Measurements from ENCODE around the gene CDA. TPM values are rescaled to one million over a fixed set of nuclear protein-coding genes. Genes with fewer than 3 reads are reported as not detected.

CDA gene
- total RNA-seq, 6 donors from 2014 or later: 2.6 to 9.3 (median 3.0) TPM; not detected in 1

- no peaks in the 10 kb centered on the region for H3K27me3 ChIP-seq
- DNase-seq: no peak
- WGBS, 2 donors: 84 to 87% methylated on average over 8 to 12 of the region's 12 CpGs
- H3K4me1 ChIP-seq: peaks cover 14 to 25% (median 19%) of the 10 kb centered on the region in 4 donors
- H3K9me3 ChIP-seq: no peaks in the 10 kb centered on the region
- no peaks in the 10 kb centered on the region for H3K36me3 ChIP-seq
- no peak overlapping the region for H3K4me3 ChIP-seq
- ATAC-seq (ENCODE audit: low FRiP score in 2 of 2): no peak
- no peak overlapping the region for H3K27ac ChIP-seq
- TF ChIP-seq POLR2A (IDR thresholded peaks at IDR 0.05): no peak
- TF ChIP-seq, protein P1, sequence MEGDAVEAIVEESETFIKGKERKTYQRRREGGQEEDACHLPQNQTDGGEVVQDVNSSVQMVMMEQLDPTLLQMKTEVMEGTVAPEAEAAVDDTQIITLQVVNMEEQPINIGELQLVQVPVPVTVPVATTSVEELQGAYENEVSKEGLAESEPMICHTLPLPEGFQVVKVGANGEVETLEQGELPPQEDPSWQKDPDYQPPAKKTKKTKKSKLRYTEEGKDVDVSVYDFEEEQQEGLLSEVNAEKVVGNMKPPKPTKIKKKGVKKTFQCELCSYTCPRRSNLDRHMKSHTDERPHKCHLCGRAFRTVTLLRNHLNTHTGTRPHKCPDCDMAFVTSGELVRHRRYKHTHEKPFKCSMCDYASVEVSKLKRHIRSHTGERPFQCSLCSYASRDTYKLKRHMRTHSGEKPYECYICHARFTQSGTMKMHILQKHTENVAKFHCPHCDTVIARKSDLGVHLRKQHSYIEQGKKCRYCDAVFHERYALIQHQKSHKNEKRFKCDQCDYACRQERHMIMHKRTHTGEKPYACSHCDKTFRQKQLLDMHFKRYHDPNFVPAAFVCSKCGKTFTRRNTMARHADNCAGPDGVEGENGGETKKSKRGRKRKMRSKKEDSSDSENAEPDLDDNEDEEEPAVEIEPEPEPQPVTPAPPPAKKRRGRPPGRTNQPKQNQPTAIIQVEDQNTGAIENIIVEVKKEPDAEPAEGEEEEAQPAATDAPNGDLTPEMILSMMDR (IDR thresholded peaks at IDR 0.05): no peak
- TF ChIP-seq POLR2AphosphoS5 (IDR thresholded peaks at IDR 0.05): no peak
- no peak for TF ChIP-seq EP300 (IDR thresholded peaks at IDR 0.05)
These were observed 75.2 kb downstream of the CDA start for GRCh38 chr1:20663969-20664715.

GRCh38 chr1:20665726-20666125 is 76.8 kb downstream of the CDA start:
- Histone ChIP-seq H3K36me3 (peaks cover 0 to 8% (median 0%) of the 10 kb centered on the region in 4 donors), H3K9me3 (no peaks in the 10 kb centered on the region), H3K4me3 (no peak overlapping the region), H3K27ac (peak overlapping the region; percentile 16 to 74 (median 50)), H3K27me3 (no peaks in the 10 kb centered on the region), H3K4me1 (peaks cover 3 to 9% (median 8%) of the 10 kb centered on the region in 4 donors)
- no peak for TF ChIP-seq POLR2AphosphoS5 (IDR thresholded peaks at IDR 0.05)
- TF ChIP-seq POLR2A (IDR thresholded peaks at IDR 0.05): no peak
- TF ChIP-seq, protein P1 (IDR thresholded peaks at IDR 0.05): no peak
- TF ChIP-seq EP300 (IDR thresholded peaks at IDR 0.05): no peak
- DNase-seq (no peak), ATAC-seq (ENCODE audit: low FRiP score in 2 of 2) (no peak)
- 81 to 83% methylated on average over 12 of the region's 12 CpGs for WGBS, 2 donors

DNA sequence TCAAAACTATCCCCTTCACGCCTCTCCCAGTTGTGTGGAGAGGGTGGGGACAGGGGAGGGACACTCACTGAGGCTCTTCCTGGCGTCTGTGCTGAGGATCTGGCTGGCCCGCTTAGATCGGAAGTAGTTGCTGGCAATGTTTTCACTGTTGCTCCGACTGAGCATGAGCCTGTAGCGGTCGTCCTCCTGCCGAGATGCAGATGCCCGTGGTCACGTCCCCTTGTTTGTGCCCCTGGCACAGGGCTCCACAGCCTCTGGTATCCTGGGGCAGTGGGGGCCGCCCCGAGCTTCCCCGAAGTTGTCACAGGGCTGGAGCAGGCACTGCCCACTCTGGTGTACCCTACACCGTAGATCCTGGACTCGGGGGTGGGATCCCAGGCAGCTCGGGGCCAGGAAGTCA is 77.2 kb downstream of the CDA start:
- TF ChIP-seq, protein P1 (IDR thresholded peaks at IDR 0.05): no peak
- no peak for TF ChIP-seq EP300 (IDR thresholded peaks at IDR 0.05)
- H3K27ac ChIP-seq: peak overlapping the region; percentile 16 to 74 (median 50)

DNA sequence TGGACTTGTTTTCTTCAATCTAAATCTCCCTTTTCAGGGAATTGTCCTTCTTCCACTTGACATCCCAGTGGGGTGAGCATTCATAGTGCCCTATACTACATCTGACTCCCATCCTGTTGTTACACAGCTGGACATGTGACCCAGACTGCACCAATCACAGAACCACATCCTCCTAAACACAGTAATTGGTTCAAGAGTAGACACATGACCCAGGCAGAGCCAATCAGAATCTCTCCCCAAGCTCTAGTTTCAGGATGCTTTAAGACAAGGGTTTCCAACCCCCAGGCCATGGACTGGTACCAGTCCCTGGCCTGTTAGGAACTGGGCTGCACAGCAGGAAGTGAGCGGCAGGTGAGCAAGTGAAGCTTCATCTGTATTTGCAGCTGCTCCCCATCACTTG is 77.9 kb downstream of the CDA start:
- H3K4me1 ChIP-seq: peaks cover 3 to 9% (median 6%) of the 10 kb centered on the region in 4 donors
- no peak overlapping the region for H3K4me3 ChIP-seq
- H3K27ac ChIP-seq: peak overlapping the region; percentile 16 to 74 (median 50)
- peaks cover 0 to 18% (median 0%) of the 10 kb centered on the region in 4 donors for H3K36me3 ChIP-seq
- H3K9me3 ChIP-seq: no peaks in the 10 kb centered on the region
- TF ChIP-seq, protein P1 (IDR thresholded peaks at IDR 0.05): no peak
- TF ChIP-seq POLR2AphosphoS5 (IDR thresholded peaks at IDR 0.05) (no peak), POLR2A (IDR thresholded peaks at IDR 0.05) (no peak), EP300 (IDR thresholded peaks at IDR 0.05) (no peak)
- DNase-seq (no peak), ATAC-seq (ENCODE audit: low FRiP score in 2 of 2) (no peak)
- 93% methylated on average over 1 of the region's 1 CpG; no CpG with 5 or more reads in 1 of the 2 donors for WGBS, 2 donors
- no peaks in the 10 kb centered on the region for H3K27me3 ChIP-seq

More for the DNA sequence above, 77.2 kb downstream of the CDA start:
- H3K4me1 ChIP-seq: peaks cover 3 to 9% (median 7%) of the 10 kb centered on the region in 4 donors
- WGBS, 2 donors: 75 to 79% methylated on average over 7 to 13 of the region's 16 CpGs
- peak in 1 of 2 donors; percentile 70 for DNase-seq
- peak overlapping the region in 1 of 4 donors; percentile 12 for H3K4me3 ChIP-seq
- no peak for ATAC-seq (ENCODE audit: low FRiP score in 2 of 2)
- no peaks in the 10 kb centered on the region for H3K27me3 ChIP-seq
- no peaks in the 10 kb centered on the region for H3K9me3 ChIP-seq
- peaks cover 0 to 11% (median 0%) of the 10 kb centered on the region in 4 donors for H3K36me3 ChIP-seq

Other genes starting within 250 kb of the CDA start
- 10 to 100 TPM; 18.4 to 63.9 (median 28.1) TPM for gene CAMK2N1, start 102.9 kb upstream of the CDA start, total RNA-seq
- gene MUL1, start 80.9 kb upstream of the CDA start, total RNA-seq: 10 to 100 TPM; 15.7 to 39.3 (median 30.8) TPM
- 1 to 10 TPM in 1 of 6 donors, under 1 TPM in 2, not detected in 3; 0.23 to 1.2 (median 0.30) TPM for gene FAM43B, start 36.5 kb upstream of the CDA start, total RNA-seq
- gene PINK1, start 44.4 kb downstream of the CDA start, total RNA-seq: 100 to 1,000 TPM in 2 of 6 donors, 10 to 100 TPM in 4; 62.8 to 118 (median 86.2) TPM
- 100 to 1,000 TPM in 4 of 6 donors, 10 to 100 TPM in 2; 54.5 to 212 (median 141) TPM for gene DDOST, start 72.3 kb downstream of the CDA start, total RNA-seq
- gene KIF17, start 128.9 kb downstream of the CDA start, total RNA-seq: 10 to 100 TPM in 1 of 6 donors, 1 to 10 TPM in 5; 4.2 to 12.6 (median 8.5) TPM
- gene SH2D5, start 143.6 kb downstream of the CDA start, total RNA-seq: under 1 TPM in 3 of 6 donors, not detected in 3; 0.13 to 0.46 (median 0.40) TPM
- gene HP1BP3, start 198.2 kb downstream of the CDA start, total RNA-seq: 100 to 1,000 TPM; 140 to 731 (median 274) TPM

Measured in upper lobe of left lung (tissue), 6 donors.